ENCODE data around the gene DESI2. TPM values are rescaled to one million over a fixed set of nuclear protein-coding genes. Genes with fewer than 3 reads are reported as not detected.

Gene DESI2
- polyA plus RNA-seq, 2 of the 4 experiments (the other 2 are of a cell fraction): 29.3 to 57.8 TPM

DNA sequence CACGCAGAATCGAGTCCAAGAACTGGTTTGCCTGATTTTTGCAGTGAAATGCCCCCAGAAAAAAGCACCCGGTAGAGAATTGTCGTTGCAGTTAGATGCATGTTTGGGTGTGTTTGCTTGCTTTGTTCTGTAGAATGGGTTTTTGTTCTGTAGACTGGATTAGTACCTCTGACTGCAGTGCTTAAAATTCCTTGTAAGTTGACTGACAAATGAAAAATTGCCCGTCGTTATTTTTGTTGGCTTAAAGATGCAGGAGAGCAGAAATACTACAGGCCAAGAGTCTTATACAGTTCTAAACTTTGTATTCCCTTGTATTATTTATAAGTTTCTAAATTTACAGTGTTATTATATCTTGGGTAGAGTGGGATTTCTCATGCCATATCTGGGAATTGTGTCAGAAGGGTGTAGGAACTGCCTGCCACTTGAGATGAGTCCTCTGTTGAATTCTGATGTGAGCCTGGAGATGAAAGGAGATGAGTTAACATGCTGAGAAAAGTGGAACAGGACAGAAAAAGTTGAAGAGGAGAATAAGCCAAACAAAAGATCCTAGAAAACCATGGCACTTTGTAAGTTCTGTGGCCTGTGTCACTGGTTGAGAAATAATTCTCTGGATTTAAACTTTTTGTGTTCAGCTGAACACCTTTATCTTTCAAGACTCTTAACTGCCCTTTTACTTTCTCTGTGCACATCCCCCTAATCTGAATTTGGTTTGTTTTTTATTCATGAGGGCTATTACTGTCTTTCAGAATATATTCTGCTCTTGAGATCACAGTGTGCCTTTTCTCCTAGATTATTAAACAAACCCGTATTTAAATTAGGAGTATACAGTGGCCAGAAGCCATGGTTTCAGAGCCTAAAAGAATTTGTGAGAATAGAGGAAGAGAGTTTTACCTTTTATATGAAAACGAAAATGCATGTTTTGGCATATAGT lies 1.4 kb downstream of the DESI2 start:
- Histone ChIP-seq H3K9me3 (no peaks in the 10 kb centered on the region), H3K27ac (peak overlapping the region; percentile 93 to 96), H3K4me1 (peaks cover 14% of the 10 kb centered on the region; the same call in 2 of the 3 replicates), H3K4me3 (peak overlapping the region; percentile 92), H3K4me2 (peak overlapping the region; percentile 86)
- FAIRE-seq (no peak), ATAC-seq (no peak), DNase-seq (ENCODE audit: low read depth in 1 of 2, low spot score in 1 of 2) (no peak)
- TF ChIP-seq CBX8 (IDR thresholded peaks at IDR 0.05): no peak
- TF ChIP-seq GATA3 (IDR thresholded peaks at IDR 0.05; ENCODE audit: borderline replicate concordance): no peak
- TF ChIP-seq, protein P1, sequence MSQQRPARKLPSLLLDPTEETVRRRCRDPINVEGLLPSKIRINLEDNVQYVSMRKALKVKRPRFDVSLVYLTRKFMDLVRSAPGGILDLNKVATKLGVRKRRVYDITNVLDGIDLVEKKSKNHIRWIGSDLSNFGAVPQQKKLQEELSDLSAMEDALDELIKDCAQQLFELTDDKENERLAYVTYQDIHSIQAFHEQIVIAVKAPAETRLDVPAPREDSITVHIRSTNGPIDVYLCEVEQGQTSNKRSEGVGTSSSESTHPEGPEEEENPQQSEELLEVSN (IDR thresholded peaks at IDR 0.05; ENCODE audit: borderline replicate concordance, low read depth): no peak
- TF ChIP-seq ESRRA (IDR thresholded peaks at IDR 0.05; ENCODE audit: borderline replicate concordance, low read length): no peak
- TF ChIP-seq FOSL2 (IDR thresholded peaks at IDR 0.05): no peak
- TF ChIP-seq FOSL2 (CRISPR knock-in tag; IDR thresholded peaks at IDR 0.05): no peak
- TF ChIP-seq NFE2L2 (conservative IDR thresholded peaks at IDR 0.05; ENCODE audit: low read length): no peak
- TF ChIP-seq FOXS1 (CRISPR knock-in tag; IDR thresholded peaks at IDR 0.05): no peak
- TF ChIP-seq HMGXB4 (CRISPR knock-in tag; IDR thresholded peaks at IDR 0.05; ENCODE audit: borderline replicate concordance): no peak
- no peak for TF ChIP-seq CEBPB (IDR thresholded peaks at IDR 0.05)
- TF ChIP-seq RFX5 (IDR thresholded peaks at IDR 0.05): no peak
- no peak for TF ChIP-seq TP53 (CRISPR knock-in tag; IDR thresholded peaks at IDR 0.05)
- TF ChIP-seq SREBF2 (IDR thresholded peaks at IDR 0.05): no peak
- POLR2A ChIA-PET: interaction anchor here (1.2 kb wide), 1 partner anchor 142 kb away, joined by 4 read pairs; no protein-coding TSS in a partner anchor
- CTCF ChIA-PET: interaction anchor here (0.8 to 1.7 kb wide), 3 partner anchors 10 to 143 kb away, joined by 3 to 9 read pairs (median 7); no protein-coding TSS in a partner anchor
- 19% methylated on average over 8 of the region's 8 CpGs for WGBS (ENCODE audit: missing lambda C conversion rate)

DNA sequence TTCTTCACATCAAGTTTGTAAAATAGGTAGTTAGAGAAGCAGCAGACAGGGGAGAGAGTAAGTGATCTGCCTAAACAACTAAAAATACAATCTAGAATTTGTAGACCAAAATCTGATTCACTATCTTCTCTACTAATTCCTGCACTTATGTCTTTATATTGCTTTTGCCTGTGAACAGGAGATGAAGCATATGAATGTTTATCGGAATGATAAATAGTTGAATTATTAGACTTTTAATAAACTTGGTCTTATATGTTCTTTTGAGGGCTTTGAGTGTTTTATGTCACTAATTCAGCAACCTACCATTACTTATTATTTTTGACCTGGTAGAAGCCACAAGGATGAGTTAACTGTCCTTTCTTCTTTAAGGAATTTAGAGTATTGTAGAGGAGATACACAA lies 2.3 kb downstream of the DESI2 start:
- DNase-seq (ENCODE audit: low read depth in 1 of 2, low spot score in 1 of 2) (no peak), FAIRE-seq (no peak), ATAC-seq (no peak)
- no peak overlapping the region for H3K27ac ChIP-seq
- H3K4me3 ChIP-seq: no peak overlapping the region
- H3K9me3 ChIP-seq: no peaks in the 10 kb centered on the region
- 96% methylated on average over 1 of the region's 1 CpG for WGBS (ENCODE audit: missing lambda C conversion rate)
- ChIA-PET CTCF (interaction anchor here (1.7 kb wide), 1 partner anchor 142 kb away, joined by 7 read pairs; no protein-coding TSS in a partner anchor), POLR2A (no interaction called here)
- H3K4me1 ChIP-seq: peaks cover 20% of the 10 kb centered on the region
- no peak for TF ChIP-seq TFCP2L1 (CRISPR knock-in tag; IDR thresholded peaks at IDR 0.05)
- TF ChIP-seq ATOH8 (CRISPR knock-in tag; IDR thresholded peaks at IDR 0.05; ENCODE audit: low read depth): no peak
- no peak for TF ChIP-seq FOXS1 (CRISPR knock-in tag; IDR thresholded peaks at IDR 0.05)
- no peak for TF ChIP-seq SREBF2 (IDR thresholded peaks at IDR 0.05)
- TF ChIP-seq HDAC2 (IDR thresholded peaks at IDR 0.05): no peak
- no peak for TF ChIP-seq ESRRA (IDR thresholded peaks at IDR 0.05; ENCODE audit: borderline replicate concordance, low read length)
- TF ChIP-seq RARB (CRISPR knock-in tag; IDR thresholded peaks at IDR 0.05): no peak
- TF ChIP-seq GATA3 (IDR thresholded peaks at IDR 0.05; ENCODE audit: borderline replicate concordance): no peak
- TF ChIP-seq HOXB5 (CRISPR knock-in tag; IDR thresholded peaks at IDR 0.05): no peak
- no peak for TF ChIP-seq BHLHE40 (IDR thresholded peaks at IDR 0.05; ENCODE audit: low read depth, low read length)
- TF ChIP-seq NFE2L2 (conservative IDR thresholded peaks at IDR 0.05; ENCODE audit: low read length): no peak
- no peak for TF ChIP-seq KDM1A (IDR thresholded peaks at IDR 0.05; ENCODE audit: low read depth)
- no peak for TF ChIP-seq RCOR1 (IDR thresholded peaks at IDR 0.05; ENCODE audit: low read depth, low read length)
- TF ChIP-seq REST (IDR thresholded peaks at IDR 0.05): no peak
- TF ChIP-seq FOSL2 (IDR thresholded peaks at IDR 0.05): no peak
- TF ChIP-seq FOSL2 (CRISPR knock-in tag; IDR thresholded peaks at IDR 0.05): no peak
- TF ChIP-seq JUNB (IDR thresholded peaks at IDR 0.05): no peak
- TF ChIP-seq EHF (CRISPR knock-in tag; IDR thresholded peaks at IDR 0.05): no peak
- no peak for TF ChIP-seq ZNF302 (CRISPR knock-in tag; IDR thresholded peaks at IDR 0.05)
- TF ChIP-seq POLR2A (IDR thresholded peaks at IDR 0.05; ENCODE audit: low read length): no peak
- H3K4me2 ChIP-seq: peak overlapping the region; percentile 86
